NCI-H146 treated with DMSO at 0.1 percent for 48 hours (cell line): ENCODE measurements around the gene PPARD.
"Not testable (repeated sequence)": the region's sequence is repeated elsewhere in the genome, so short reads cannot be mapped to it uniquely, and the experiment has no call there.

ENCODE experiments used
- DNase-seq: peaks from one replicate; lab custom pipeline; 2025; ENCODE audit not compliant: unreplicated experiment; lab: John Stamatoyannopoulos, UW

PPARD gene

GRCh38 chr6:35378261-35378660 lies 35.9 kb downstream of the PPARD start:
- no peak for DNase-seq

- DNase-seq: no peak
Measured at GRCh38 chr6:35381132-35381531, 38.8 kb downstream of the PPARD start.

- no peak for DNase-seq
Measured at GRCh38 chr6:35382015-35382414, 39.7 kb downstream of the PPARD start.

GRCh38 chr6:35385457-35386202 lies 43.3 kb downstream of the PPARD start:
- peak; percentile 11 for DNase-seq

GRCh38 chr6:35386989-35387388 lies 44.6 kb downstream of the PPARD start:
- no peak for DNase-seq

- no peak for DNase-seq
Measured at GRCh38 chr6:35388030-35388429, 45.7 kb downstream of the PPARD start.

- DNase-seq: no peak
Measured at GRCh38 chr6:35388772-35389352, 46.5 kb downstream of the PPARD start.

- not testable (repeated sequence) for DNase-seq
Measured at GRCh38 chr6:35389386-35389785, 47.0 kb downstream of the PPARD start.

- no peak for DNase-seq
Measured at GRCh38 chr6:35391240-35391968, 49.0 kb downstream of the PPARD start.

GRCh38 chr6:35392111-35392702 lies 49.8 kb downstream of the PPARD start:
- DNase-seq: peak; percentile 25

- no peak for DNase-seq
Measured at GRCh38 chr6:35392773-35393672, 50.7 kb downstream of the PPARD start.

GRCh38 chr6:35396991-35397390 lies 54.6 kb downstream of the PPARD start:
- no peak for DNase-seq

GRCh38 chr6:35397806-35398418 lies 55.6 kb downstream of the PPARD start:
- DNase-seq: no peak

GRCh38 chr6:35398526-35398925 lies 56.2 kb downstream of the PPARD start:
- no peak for DNase-seq

- no peak for DNase-seq
Measured at GRCh38 chr6:35400111-35400510, 57.8 kb downstream of the PPARD start.

- DNase-seq: no peak
Measured at GRCh38 chr6:35400901-35401311, 58.5 kb downstream of the PPARD start.

- DNase-seq: no peak
Measured at GRCh38 chr6:35401514-35401913, 59.2 kb downstream of the PPARD start.

- DNase-seq: no peak
Measured at GRCh38 chr6:35402136-35402855, 59.9 kb downstream of the PPARD start.

GRCh38 chr6:35402856-35403191 lies 60.5 kb downstream of the PPARD start:
- DNase-seq: no peak
